Measurements from ENCODE around the gene DLL1. TPM values are rescaled to one million over a fixed set of nuclear protein-coding genes. Genes with fewer than 3 reads are reported as not detected.
"Not testable (repeated sequence)": the region's sequence is repeated elsewhere in the genome, so short reads cannot be mapped to it uniquely, and the experiment has no call there.

Gene DLL1
- total RNA-seq (2014; rRNA removed; shearing (Covaris generic)) = 0.54 and 2.2 TPM in 2 replicates

- no peak for DNase-seq (ENCODE audit: low spot score)
Observed at GRCh38 chr6:170290296-170291128, at the start of gene DLL1. DLL1 (minus strand) TSS chr6:170291078; CDS start chr6:170290139, 939 bp downstream.

GRCh38 chr6:170335199-170335598, 44.3 kb upstream of the DLL1 start:
- not testable (repeated sequence) for DNase-seq (ENCODE audit: low spot score)

GRCh38 chr6:170329321-170329720, 38.4 kb upstream of the DLL1 start:
- DNase-seq (ENCODE audit: low spot score) = no peak

GRCh38 chr6:170317718-170318117, 26.8 kb upstream of the DLL1 start:
- DNase-seq (ENCODE audit: low spot score) = no peak

- no peak for DNase-seq (ENCODE audit: low spot score)
Observed at GRCh38 chr6:170317076-170317475, 26.2 kb upstream of the DLL1 start.

GRCh38 chr6:170316071-170316470, 25.2 kb upstream of the DLL1 start:
- DNase-seq (ENCODE audit: low spot score) = no peak

- no peak for DNase-seq (ENCODE audit: low spot score)
Observed at GRCh38 chr6:170314983-170315382, 24.1 kb upstream of the DLL1 start.

- DNase-seq (ENCODE audit: low spot score) = peak; percentile 16
Observed at GRCh38 chr6:170313716-170314295, 22.9 kb upstream of the DLL1 start.

GRCh38 chr6:170312876-170313275, 22.0 kb upstream of the DLL1 start:
- DNase-seq (ENCODE audit: low spot score) = no peak

GRCh38 chr6:170311696-170312095, 20.8 kb upstream of the DLL1 start:
- DNase-seq (ENCODE audit: low spot score) = no peak

- DNase-seq (ENCODE audit: low spot score) = no peak
Observed at GRCh38 chr6:170308761-170309160, 17.9 kb upstream of the DLL1 start.

GRCh38 chr6:170307080-170307545, 16.2 kb upstream of the DLL1 start:
- DNase-seq (ENCODE audit: low spot score) = no peak

- DNase-seq (ENCODE audit: low spot score) = peak; percentile 84
Observed at GRCh38 chr6:170306324-170307079, 15.6 kb upstream of the DLL1 start, which contains the start of gene FAM120B. FAM120B (plus strand) TSS chr6:170306758; CDS start chr6:170317391, 10,633 bp downstream.

- no peak for DNase-seq (ENCODE audit: low spot score)
Observed at GRCh38 chr6:170305805-170306323, 15.0 kb upstream of the DLL1 start.

- no peak for DNase-seq (ENCODE audit: low spot score)
Observed at GRCh38 chr6:170301184-170301583, 10.3 kb upstream of the DLL1 start.

GRCh38 chr6:170298688-170299087, 7.8 kb upstream of the DLL1 start:
- no peak for DNase-seq (ENCODE audit: low spot score)

GRCh38 chr6:170297576-170298330, 6.9 kb upstream of the DLL1 start:
- DNase-seq (ENCODE audit: low spot score) = no peak

GRCh38 chr6:170296746-170297575, 6.1 kb upstream of the DLL1 start:
- no peak for DNase-seq (ENCODE audit: low spot score)

- DNase-seq (ENCODE audit: low spot score) = no peak
Observed at GRCh38 chr6:170296423-170296745, 5.5 kb upstream of the DLL1 start.

Data from H4 (cell line).